ENCODE data around the gene DGKI.

Gene DGKI

DNA sequence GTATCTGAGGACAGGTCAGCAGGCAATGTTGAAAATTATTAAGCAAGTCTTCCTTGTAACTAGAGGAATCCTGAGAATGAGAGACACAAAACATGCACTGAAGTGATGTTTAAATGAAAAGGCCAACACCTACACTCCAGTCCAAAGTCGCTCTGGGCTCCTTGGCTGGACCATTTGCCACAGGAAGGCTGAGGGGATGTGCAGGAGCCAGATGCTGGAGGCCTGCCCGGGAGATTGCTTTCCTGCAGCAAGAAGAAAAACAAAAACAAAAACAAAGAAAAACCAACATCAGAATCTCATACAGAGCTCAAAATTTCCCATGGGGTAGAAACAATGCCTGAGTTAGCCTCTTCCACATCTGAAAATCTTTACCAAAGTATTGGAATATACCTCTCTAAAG lies 157.0 kb downstream of the DGKI start:
- no peak for DNase-seq (ENCODE audit: low read depth in 2 of 2)

DNA sequence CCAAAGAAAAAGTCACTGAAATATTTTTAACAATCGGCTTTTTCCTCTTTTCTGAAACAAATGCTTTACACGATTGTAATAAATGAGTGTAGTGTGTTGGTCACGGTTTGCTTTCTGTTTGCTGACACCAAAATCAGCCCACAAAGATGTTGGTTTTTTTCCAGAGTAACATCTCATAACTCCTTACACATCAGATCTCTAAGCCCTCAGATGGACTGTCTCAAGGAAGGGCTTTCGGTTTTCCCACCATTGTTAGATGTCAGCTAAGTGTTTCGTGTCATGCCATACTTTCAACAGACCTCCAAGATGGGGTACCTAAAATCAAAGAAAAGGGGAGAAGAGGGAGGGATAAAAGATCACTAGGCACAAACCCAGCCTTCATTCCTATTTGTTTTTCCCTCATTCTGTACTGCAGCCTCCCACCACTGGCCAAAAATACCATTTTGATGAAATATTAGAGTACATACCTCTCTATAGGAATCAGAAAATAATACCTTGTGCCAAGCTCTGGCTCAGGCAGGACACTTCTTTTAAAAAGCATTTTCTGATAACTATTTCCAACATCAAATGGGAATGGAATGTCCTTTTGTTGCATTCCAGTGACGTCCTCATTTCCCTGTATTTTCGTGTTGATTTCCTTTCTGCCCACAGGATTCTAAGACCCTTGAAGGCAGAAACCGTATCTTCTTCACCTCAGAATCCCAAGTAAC lies 159.1 kb downstream of the DGKI start:
- DNase-seq (ENCODE audit: low read depth in 2 of 2), result no peak

DNA sequence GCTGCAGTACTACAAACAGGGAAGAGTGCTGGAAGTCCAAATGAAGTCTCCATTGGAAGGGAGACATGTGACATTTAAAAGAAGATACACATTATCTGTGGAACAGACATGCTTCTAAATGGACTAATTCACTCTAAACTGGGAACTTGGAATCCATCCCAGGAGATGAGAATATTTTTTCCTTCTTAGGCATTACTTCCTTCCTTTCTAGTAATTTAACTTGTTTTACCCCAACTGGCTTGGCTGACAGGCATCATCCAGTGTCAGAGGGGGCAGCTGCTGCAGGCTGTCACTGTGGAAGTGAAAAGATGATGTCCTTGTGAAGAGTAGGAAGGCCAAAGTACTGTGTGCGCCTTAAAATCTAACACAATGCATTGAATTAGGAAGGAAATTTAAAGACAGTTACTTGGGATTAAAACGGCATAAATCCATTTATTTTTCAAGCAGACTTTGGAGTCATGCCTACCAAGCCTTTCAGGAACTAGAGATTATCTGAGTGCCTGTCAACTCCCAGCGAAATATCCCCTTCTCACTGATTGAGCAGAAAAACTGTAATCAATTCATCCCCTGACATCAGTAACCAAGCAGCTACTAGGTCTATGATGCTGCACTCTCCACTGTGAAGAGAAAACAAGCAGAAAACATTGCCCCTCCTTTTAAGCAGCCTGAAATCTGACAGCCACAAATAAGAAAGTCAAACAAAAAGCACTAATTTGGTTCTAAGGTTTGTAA lies 161.2 kb downstream of the DGKI start:
- DNase-seq (ENCODE audit: low read depth in 2 of 2), result no peak

DNA sequence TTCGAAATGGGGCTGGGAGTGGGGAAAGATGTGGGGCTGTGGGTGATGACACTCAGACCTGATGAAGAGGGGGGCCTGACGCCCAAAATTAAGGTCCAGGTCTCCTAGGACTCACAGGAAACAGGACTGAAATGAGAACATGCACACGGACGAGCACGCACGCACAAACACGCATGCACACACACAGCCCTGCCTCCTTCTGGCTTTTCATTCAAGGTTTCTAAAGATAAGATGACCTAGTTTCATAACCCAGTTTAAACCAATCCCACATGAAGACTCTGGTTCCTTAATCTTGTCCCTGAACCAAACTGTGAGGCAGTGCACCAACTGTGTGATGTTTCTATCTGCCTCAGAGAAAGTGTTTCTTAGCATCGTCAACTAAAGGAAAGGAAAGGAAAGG lies 162.0 kb downstream of the DGKI start:
- DNase-seq (ENCODE audit: low read depth in 2 of 2), result no peak

DNA sequence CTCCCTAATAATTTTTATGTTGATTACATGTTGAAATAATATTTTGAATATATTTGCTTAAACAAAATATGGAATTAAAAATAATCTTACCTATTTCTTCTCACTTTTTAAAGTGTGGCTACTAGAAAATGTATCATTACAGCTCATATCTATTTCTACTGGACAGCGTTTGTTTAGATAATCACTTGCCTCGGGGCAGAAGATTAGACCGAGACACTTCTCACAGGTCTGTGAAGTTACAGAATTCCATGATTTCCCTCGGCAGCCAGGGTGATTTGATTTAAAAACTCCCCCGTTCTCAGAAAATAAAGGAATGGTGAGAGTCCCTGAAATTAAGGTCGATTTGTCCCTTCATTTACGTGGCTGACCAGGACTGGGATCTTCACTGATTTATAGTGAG lies 162.5 kb downstream of the DGKI start:
- DNase-seq (ENCODE audit: low read depth in 2 of 2), result no peak

DNA sequence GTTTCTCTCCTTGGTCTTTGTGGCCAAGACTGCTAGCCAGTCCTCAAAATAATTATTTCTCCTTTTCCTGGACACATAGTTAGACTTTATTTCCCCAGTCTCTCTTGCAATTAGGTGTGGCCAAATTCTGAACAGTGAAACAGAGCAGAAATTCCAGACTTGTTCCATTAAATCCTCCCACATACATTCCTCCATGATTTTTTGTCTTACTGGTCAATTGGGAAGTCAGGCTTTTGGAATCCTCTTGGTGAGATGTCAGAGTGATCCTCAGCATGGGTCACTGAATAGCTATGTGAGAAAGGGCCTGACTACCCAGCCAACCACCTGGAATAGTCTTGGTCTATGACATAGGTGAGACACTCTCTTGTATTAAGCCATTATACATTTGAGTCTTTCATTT lies 164.2 kb downstream of the DGKI start:
- no peak for DNase-seq (ENCODE audit: low read depth in 2 of 2)

DNA sequence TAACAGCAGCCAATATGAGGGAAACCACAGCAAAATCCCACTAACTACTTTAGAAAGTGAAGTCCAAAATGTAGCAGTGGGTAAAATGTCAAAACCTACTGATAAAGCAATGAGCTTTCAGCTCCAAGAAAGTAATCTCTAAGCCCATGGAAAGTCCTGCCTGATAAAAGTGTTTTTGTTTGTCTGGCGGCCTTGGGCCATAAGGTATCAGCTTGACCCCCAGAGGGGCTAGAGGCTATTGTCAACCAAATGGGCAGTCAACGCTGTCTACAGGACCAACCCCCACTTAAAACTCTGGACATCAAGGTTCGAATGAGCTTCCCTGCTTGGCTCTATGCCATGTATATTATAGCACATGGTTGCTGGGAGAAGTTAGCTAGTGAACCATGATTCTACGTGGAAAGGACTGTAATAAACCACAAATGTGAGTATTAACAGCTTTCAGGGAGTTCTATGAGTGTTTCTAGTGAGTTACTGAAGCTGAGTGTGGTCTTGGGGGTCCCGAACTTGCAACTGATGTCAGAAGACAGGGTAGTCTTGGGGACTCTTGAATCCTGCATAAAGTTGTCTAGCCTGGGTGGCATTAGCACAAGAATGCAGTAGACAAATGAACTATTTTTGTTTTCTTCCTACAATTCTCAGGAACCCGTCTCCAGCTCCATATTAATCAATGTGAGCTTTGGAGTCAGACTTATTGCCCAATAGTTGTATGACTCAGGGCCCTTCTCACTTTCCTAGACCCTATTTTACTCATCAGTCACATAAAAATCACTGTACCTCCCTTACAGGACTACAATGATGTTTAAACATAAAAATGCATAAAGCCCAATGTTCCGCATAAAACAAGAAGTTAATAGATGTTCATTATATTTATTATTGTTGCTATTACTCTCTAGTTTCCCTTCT lies 164.9 kb downstream of the DGKI start:
- DNase-seq (ENCODE audit: low read depth in 2 of 2), result no peak

DNA sequence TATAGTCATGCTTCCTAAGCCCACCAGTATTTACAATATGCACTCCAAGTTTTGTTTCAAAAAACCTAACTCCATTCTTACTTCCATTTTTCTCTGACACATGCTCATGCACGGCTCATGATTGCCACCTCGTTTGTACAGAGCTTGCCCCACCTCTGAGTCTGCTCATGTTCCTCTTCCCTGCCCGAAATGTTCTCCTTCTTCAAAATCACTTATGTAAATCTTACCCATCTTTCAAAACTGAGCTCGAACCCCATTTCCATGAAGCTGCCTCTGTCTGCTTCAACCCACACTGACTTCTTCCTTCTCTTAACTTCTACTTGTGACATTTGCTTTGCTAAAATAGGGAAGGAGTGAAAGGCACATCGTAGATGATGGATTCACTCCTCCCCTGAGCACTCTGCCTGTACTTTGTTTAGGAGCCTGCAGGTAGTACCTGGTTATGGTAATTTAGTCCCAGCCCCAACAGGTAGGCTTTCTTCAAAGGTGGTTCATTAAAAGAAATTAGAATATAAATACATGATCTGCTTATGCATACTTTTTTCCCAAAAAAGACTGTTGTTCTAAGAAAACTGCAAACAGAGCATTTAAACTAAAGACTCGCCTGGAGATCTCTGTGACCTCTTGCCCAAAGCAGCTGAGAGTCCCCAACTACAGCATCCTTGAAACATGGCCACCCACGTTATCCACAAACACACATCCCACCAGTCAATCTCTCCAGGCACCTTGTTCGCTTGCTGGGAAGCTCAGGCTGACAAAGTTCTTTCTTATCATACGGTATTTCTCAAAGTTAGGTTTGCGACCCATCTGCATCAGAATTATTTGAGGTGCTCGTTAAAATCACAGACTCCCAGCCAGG lies 172.0 kb downstream of the DGKI start:
- DNase-seq (ENCODE audit: low read depth in 2 of 2), result no peak

DNA sequence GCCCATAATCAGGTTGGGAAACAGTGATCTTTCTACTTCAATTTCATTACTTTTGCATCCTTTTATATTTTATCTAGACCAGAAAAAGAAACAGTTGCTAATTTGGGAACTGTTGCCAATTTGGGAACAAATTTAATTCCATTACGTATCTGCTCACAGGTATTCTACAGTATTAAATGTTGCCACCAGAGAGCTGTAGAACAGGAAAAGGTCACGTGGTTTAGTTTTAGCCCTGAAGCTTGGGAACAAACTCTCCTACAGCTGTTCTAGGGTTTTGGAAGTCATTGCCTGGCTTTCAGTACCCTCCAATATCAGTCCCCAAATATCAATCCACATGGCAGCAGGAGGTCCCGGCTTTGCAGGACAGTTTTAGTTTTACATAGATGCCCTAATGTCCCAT lies 172.7 kb downstream of the DGKI start:
- DNase-seq (ENCODE audit: low read depth in 2 of 2), result no peak

DNA sequence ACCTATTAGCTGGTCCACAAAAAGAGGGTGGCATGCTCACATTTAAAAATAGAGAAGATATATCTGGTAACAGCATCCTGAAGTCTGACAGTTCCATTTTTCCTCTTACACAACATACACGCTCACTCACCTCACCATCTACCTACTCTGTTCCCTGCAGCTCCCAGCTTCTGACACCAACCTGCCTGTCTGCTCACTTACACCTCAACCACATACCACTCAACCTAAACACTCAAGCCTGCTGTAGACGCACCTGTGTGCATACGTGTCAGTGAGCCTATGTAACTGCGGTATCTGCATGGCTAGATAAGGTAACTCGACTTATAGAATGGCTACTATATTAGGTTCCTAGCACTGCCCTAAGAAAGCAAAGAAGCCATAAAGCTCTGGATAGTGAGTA lies 174.9 kb downstream of the DGKI start:
- DNase-seq (ENCODE audit: low read depth in 2 of 2), result no peak

DNA sequence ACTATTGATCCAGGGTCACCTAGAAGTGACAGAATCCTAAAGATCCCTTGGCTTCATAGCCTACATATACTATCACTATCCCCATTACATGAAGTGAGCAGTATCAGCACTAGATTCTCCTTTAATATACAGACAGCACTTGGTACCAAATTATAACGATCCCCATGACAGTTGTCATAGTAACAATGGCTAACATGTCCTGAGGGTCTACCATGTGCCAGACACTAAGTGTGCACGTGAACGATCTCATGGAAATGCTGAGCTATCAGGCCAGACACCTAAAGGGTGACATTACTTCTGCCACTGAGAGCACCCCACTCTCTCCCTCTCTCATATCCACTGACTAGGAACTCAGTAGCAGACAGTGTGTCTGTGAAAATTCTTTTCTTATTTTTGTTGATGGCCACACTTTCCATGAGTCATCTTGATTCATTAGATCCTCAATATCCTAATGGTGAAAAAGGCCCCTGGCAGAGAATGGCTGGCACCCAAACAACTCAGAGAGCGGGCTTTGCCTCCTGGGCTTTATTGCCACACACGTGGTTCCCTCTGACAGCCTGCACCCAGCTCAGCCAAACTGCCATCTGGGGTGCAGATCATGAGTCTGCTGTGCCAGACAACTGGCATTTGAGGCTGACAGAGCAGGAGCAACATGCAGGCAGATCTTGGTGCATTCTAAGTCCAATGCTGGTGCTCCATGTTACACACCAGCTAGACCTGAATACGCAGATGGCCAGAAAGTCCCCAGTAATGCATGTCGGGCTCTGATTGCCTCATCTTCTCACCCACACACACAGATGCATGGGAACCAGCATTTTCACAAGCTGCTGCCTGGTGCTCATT lies 176.3 kb downstream of the DGKI start:
- DNase-seq (ENCODE audit: low read depth in 2 of 2), result no peak

DNA sequence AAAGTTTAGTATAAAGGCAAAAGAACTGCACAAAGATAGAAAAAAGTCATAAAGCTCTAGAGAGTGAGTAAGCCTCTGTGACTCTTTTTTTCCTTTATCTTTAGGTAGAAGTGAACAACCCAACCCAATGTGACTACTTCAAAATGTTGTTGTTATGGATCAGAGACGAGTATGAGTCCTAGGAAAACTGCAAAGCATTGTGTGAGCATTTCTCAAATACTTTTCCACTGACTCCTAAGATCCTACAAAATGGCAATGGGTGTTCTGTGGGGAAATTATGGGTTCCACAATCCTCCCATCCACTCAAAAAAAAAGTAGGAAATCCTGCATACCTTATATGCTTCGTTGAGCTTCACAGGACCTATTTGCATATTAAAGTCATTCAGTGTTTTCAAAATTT lies 177.1 kb downstream of the DGKI start:
- no peak for DNase-seq (ENCODE audit: low read depth in 2 of 2)

DNA sequence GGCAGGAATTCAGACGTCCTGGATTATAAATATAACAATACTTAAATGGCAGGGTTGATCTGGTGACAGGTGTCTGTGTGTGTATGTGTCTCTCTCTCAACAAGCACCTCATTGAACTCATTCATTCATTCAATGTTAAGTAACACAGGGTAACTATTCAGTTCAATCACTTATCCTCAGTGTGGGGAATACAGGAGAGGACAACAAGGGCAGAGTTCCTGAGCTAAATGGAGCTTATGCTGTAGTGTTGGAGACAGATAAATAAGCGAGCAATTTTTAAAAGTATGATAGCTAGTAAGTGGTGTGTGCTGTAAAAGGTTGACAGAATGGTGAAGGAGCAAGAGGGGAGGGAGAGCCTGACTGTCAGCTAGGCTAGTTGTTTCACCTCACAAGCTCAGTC lies 178.4 kb downstream of the DGKI start:
- no peak for DNase-seq (ENCODE audit: low read depth in 2 of 2)

DNA sequence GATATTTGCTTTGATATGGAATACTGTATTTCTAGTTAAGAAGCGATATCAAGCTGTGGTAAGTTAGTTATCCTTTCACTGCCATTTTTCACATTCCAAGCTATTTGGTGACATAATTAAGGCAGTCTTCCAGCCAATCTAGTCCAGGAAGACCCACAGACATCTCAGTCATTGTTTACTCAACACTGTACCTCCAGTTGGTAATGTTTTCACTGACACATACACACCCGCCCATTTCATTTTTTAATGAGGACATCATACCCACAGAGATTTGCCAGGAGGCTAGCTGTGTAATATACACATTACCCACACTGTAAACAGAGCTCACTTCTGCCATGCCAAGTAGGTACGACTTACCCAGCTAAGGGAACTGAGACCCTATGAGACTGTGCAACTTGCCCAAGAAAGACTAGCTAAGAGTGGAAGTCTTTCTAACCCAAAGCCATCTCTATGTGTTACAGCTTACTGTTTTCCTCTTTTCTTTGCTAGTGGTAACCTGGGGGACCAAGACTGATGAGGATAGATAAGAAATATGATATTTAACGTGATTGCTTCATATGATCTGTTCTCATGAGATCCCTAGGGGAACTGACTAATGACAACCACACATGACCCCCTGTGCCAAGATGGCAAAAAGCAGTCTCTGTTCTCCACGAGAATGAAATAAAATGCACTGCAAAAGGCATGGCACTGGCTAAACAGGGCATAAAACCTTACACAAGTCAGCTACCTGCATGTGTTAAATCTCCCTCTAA lies 179.0 kb downstream of the DGKI start:
- DNase-seq (ENCODE audit: low read depth in 2 of 2), result no peak

DNA sequence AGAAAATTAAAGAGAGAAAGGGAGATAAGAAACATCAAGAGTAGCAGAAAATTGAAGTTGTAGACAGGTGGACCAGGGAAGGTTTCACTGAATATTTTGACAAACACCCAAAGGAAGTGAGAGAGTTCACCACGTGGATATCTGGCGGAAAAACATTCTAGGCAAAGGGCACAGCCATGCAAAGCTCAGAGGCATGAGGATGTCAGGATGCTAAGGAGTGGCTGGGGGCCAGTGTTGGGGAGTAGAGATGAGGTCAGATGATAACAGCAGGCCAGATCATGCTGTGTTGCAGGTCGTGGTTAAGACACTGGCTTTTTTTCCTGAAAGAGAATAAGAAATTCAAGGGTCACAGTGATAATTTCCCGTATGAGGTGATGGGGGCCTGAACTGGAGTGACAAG lies 181.9 kb downstream of the DGKI start:
- DNase-seq (ENCODE audit: low read depth in 2 of 2), result no peak

DNA sequence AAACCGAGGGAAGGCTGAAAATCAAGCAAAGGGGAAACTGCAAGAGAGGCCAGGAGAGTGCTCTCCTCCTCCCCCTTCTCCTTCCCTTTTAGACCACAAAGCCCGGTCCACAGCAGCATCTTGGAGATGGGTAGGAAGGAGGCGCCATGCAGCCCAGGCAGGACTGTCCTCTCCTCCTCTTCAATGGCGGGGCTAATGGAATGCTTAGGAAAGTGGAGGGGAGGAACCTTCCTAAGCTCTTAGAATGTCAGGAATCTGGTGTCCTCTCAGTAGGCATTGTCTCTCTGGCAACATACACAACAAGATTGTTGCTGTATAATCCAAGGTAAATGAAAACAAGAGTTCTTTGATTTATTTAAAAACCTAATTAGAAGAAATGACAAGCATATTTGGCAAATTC lies 185.1 kb downstream of the DGKI start:
- DNase-seq (ENCODE audit: low read depth in 2 of 2), result no peak

DNA sequence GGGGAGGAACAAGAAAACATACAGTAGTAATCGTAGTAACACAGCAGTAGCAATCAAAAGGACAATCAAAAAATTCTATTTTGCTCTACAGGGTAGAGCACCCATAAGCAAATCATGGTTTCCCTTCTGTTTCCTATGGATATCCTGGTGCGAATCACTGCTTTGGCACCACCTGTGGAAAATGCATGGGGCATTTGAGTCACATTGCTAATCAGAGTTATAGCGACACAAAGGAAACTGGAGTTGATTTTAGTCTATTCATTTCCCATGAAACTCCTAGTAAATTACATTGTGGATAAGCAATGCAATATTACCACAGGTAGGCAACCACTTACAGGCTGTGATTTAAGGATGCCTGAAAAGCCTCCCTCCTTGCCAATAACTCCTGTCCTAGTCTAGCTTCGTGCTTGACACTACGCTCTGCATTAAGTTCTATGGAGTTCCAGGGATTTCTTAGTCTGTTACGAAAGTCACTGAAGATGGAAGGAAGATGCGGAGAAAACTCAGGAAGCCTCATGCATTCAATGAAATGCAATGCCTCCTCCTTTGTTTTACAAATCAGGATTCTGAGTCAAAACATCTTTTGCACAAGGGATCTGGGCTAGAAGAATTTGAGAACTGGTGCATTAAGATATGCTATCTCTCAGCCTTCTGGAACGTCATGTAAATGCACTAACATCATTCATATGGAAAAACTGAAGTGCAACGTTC lies 188.4 kb downstream of the DGKI start:
- no peak for DNase-seq (ENCODE audit: low read depth in 2 of 2)

DNA sequence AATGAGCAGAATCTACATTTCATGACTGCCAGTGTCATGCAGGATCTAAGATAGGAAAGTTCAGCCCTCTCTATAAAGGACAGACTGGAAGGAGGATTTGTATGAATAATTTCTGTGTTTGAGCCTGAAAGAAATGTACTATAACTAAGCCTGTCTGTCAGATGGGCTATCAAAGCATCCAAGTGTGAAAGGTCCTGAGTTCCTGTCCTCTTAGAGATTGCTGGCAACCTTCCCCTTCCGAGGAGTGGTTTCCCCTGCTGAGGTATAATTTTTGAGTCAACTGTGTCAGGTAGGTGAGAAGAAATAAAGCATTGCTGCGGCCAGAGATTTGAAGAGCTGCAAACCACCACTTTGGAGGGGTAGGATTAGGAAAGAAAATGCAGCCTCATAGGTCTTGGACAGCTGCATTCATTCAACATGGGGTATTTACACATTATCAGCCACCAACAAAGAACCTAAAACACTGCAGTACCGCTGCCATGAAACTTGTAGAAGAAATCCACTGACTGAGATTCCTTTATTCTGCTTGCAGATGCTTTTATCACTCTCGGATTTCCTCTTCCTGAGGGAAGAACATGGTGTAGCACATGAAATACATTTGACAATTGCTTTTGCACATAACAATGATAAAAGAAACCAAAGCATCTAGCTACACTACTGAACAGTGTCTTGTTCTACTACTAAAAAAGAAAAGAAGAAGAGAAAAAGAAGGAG lies 189.1 kb downstream of the DGKI start:
- no peak for DNase-seq (ENCODE audit: low read depth in 2 of 2)

DNA sequence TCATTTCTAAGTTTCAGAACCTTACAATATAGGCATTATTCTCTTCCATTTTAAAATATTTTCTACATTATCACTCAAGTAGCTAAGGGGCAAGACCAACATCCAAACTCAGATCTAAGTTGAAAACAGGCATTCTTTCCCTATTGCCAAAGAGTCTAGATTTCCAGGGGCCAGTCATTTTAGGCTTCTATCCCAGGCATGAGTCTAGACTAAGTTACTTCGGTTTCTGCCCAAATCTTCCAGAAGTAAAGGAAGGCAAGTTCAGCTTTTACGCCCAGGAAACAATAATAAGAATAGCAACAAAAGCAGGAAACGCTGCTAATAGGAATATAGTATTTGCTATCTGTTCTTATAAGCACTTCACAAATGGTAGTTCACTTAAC lies 189.9 kb downstream of the DGKI start:
- no peak for DNase-seq (ENCODE audit: low read depth in 2 of 2)
